Hindlimb muscle (tissue), 1 donor: ENCODE data around the gene BBOF1. TPM values are rescaled to one million over a fixed set of nuclear protein-coding genes. Genes with fewer than 3 reads are reported as not detected.
A peak's percentile ranks its signal among the peaks of the same experiment; 100 is the strongest.

Experiments
- DNase-seq: peaks from one replicate; pipeline ENCODE4 v3.0.0-alpha.2; 2013
- polyA plus RNA-seq: library from polyadenylated mRNA; unstranded; fragments of 120-200 nt; gene quantifications from one replicate; pipeline ENCODE4 v1.2.1, GENCODE V29; 2013; ENCODE audit not compliant: insufficient read length

The BBOF1 gene
- polyA plus RNA-seq, 1 donor: 6.0 TPM

DNA sequence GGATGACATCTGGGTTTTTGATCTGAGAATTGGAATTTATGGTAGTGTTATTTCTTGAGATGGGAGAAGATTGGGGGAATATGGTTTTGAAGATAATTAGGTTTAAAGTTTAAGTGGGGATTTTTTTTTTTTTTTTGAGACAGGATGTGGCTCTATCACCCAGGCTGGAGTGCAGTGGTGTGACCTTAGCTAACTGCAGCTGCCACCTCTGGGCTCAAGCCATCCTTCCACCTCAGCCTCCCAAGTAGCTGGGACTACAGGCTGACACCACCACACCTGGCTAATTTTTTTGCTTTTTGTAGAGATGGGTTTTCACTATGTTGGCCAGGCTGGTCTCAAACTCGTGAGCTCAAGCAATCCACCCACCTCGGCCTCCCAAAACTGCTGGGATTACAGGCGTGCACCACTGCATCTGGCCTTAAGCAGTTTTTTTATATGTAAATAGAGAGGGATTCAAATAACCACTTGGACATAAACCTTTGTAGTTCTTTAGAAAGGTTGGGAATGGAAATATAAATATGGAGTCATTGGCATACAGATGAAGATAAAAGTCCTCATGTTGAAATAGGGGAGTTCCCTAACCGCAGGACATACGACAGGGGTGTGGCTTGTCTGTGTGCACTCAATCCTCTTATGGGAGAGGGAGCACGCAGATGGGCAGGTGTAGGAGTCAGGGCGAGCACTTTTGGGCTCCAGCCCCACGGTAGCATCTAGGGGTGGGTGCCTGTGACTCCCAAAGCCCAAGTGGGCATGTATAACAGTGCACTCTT is 70.3 kb downstream of the BBOF1 start:
- no peak for DNase-seq

DNA sequence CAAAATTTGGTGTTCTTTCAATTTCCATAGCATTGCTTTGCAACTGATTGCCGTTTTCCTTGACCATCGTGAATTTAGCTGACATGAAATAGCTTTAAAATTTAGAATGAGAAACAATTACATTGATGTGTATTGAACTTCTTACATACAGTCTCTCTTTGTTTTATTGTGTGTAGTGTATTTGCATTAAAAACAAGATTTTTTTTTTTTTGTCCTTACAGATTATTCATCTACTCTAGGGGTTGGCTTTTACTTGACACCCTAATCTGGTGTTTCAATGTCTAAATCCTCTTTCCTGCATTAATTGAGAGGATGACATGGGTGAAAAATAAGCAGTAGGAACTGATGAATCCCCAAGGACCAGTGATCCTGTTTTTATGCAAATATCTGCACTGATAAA is 86.2 kb downstream of the BBOF1 start:
- DNase-seq: no peak

DNA sequence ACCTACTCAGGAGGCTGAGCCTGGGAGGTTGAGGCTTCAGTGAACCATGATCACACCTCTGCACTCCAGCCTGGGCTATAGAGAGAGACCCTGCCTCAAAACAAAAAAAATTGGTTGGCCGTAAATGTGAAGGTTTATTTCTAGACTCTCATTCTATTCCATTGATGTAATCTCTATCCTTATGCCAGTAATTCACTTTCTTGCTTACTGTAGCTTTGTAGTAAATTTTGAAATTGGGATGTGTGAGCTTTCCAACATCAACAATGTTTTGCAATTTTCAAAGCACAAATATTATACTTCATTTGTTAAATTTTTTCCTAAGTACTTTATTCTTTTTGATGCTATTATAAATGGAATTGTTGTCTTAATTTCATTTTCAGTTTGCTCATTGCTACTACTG is 90.2 kb downstream of the BBOF1 start:
- no peak for DNase-seq

GRCh38 chr14:74111395-74112216 is 92.5 kb downstream of the BBOF1 start:
- DNase-seq: peak; percentile 36

Other genes starting within 250 kb of the BBOF1 start
- gene PTGR2, start 167.5 kb upstream of the BBOF1 start, polyA plus RNA-seq: 8.6 TPM
- 28.2 TPM for gene ZNF410, start 132.5 kb upstream of the BBOF1 start, polyA plus RNA-seq
- 11.1 TPM for gene FAM161B, start 69.3 kb upstream of the BBOF1 start, polyA plus RNA-seq
- 49.3 TPM for gene COQ6, start 69.0 kb upstream of the BBOF1 start, polyA plus RNA-seq
- gene ENTPD5, start 61 bp upstream of the BBOF1 start, polyA plus RNA-seq: 14.6 TPM
- gene ALDH6A1, start 65.1 kb downstream of the BBOF1 start, polyA plus RNA-seq: 16.0 TPM
- gene LIN52, start 65.6 kb downstream of the BBOF1 start, polyA plus RNA-seq: 11.2 TPM
- gene VSX2, start 220.1 kb downstream of the BBOF1 start, polyA plus RNA-seq: not detected